HepG2 (cell line): ENCODE measurements around the gene AGMO. TPM values are rescaled to one million over a fixed set of nuclear protein-coding genes. Genes with fewer than 3 reads are reported as not detected.

Experiments used
- ATAC-seq: fragments of 200-7000 bp; cut with Tn5 transposase; 3 replicates; pipeline ENCODE4 v1.9.1; 2020; ENCODE audit warnings: mild to moderate bottlenecking, moderate library complexity
- BruUV-seq: library from RNA; stranded (reverse); fragments of 400-500 nt; replicated peaks from 2 replicates; lab custom pipeline; 2021; lab: Mats Ljungman, UMichigan
- CTCF ChIA-PET: fragments of 300-600 bp; formaldehyde crosslinking; extraction: SDS; loops from one replicate; lab custom pipeline; 2021; ENCODE audit warnings: low total read pairs, inconsistent platforms, low intra/inter-chr PET ratio; lab: Yijun Ruan, JAX
- POLR2A ChIA-PET: fragments of 350-600 bp; sonication (Branson Sonifier 250); formaldehyde crosslinking; loops from one replicate; lab custom pipeline; 2020; ENCODE audit warnings: antibody characterized with exemption, inconsistent platforms; lab: Yijun Ruan, JAX
- DNase-seq: peaks from one replicate; pipeline ENCODE4 v3.0.0-alpha.2; 2015; ENCODE audit warnings: low spot score
- FAIRE-seq: peaks from 3 replicates; lab custom pipeline; 2011; peaks lifted over from hg19 to GRCh38; lab: Jason Lieb, UNC
- H2AFZ ChIP-seq: one replicate; pipeline ENCODE4 v1.6.1; 2011; ENCODE audit warnings: low read length, inconsistent platforms
- H3K27ac ChIP-seq: fragments of 300-600 bp; 3 replicates; pipeline ENCODE4 v1.8.0; 2011; ENCODE audit warnings: mixed run types, mild to moderate bottlenecking, mixed read lengths, low read length, inconsistent platforms; ENCODE audit not compliant: insufficient read depth; ENCODE audit errors: extremely low read length
- H3K27me3 ChIP-seq, 2 experiments: fragments of 200-600 bp in 1 of 2; 2 replicates in 1 of 2; 3 replicates in 1 of 2; pipeline versions ENCODE4 v1.6.0 to v1.8.0; 2011; ENCODE audit warnings: low read length in 2 of 2, mild to moderate bottlenecking in 2 of 2, moderate library complexity in 2 of 2, inconsistent platforms in 1 of 2; ENCODE audit not compliant: insufficient read depth in 2 of 2, control insufficient read depth in 1 of 2
- H3K36me3 ChIP-seq, 2 experiments: fragments of 200-600 bp in 1 of 2; replicated peaks in 1 of 2; 2 replicates in 1 of 2; 3 replicates in 1 of 2; pipeline versions ENCODE4 v1.5.1 to v1.8.0; 2011; ENCODE audit warnings: low read length in 2 of 2, inconsistent platforms in 1 of 2; ENCODE audit not compliant: insufficient read depth in 2 of 2, control insufficient read depth in 1 of 2
- H3K4me1 ChIP-seq: 2 replicates; pipeline ENCODE4 v1.5.1; 2012; ENCODE audit warnings: low read length, inconsistent platforms; ENCODE audit not compliant: insufficient read depth
- H3K4me2 ChIP-seq: 2 replicates; pipeline ENCODE4 v1.6.0; 2011; ENCODE audit warnings: low read depth, low read length, inconsistent platforms
- H3K4me3 ChIP-seq, 3 experiments: fragments of 200-600 bp in 1 of 3; sonication (generic), shearing (Covaris generic) in 1 of 3; replicated peaks in 1 of 3; 2 replicates each; pipeline ENCODE4 v1.5.1; 2011 to 2016; ENCODE audit warnings: low read length in 3 of 3, inconsistent platforms in 2 of 3, low read depth in 2 of 3, mild to moderate bottlenecking in 2 of 3, control low read depth in 1 of 3, mixed read lengths in 1 of 3; ENCODE audit not compliant: insufficient read depth in 1 of 3
- H3K79me2 ChIP-seq: one replicate; pipeline ENCODE4 v1.6.1; 2011; ENCODE audit warnings: low read length, inconsistent platforms; ENCODE audit not compliant: insufficient read depth
- H3K9ac ChIP-seq: 2 replicates; pipeline ENCODE4 v1.6.0; 2011; ENCODE audit warnings: mild to moderate bottlenecking, low read depth, low read length, inconsistent platforms; ENCODE audit not compliant: insufficient read depth
- H3K9me3 ChIP-seq: 2 replicates; pipeline ENCODE4 v1.5.1; 2012; ENCODE audit warnings: mild to moderate bottlenecking, low read length
- H4K20me1 ChIP-seq: 2 replicates; pipeline ENCODE4 v1.6.0; 2011; ENCODE audit warnings: inconsistent platforms, mild to moderate bottlenecking, low read length, moderate library complexity; ENCODE audit not compliant: insufficient read depth
- CEBPB ChIP-seq: IDR thresholded peaks from 2 replicates; pipeline ENCODE4 v1.6.1; 2011; ENCODE audit warnings: low read depth, low read length, improper control_type of control experiment, borderline replicate concordance
- HDAC1 ChIP-seq: sonication (generic); formaldehyde crosslinking; IDR thresholded peaks from 2 replicates; pipeline ENCODE4 v1.5.1; 2020; ENCODE audit warnings: mild to moderate bottlenecking, missing genetic modification reagents
- PAWR ChIP-seq: sonication (generic); formaldehyde crosslinking; IDR thresholded peaks from 2 replicates; pipeline ENCODE4 v1.4.0; 2020; ENCODE audit warnings: missing genetic modification reagents, mild to moderate bottlenecking, borderline replicate concordance
- REL ChIP-seq: sonication (generic); formaldehyde crosslinking; conservative IDR thresholded peaks from 2 replicates; pipeline ENCODE4 v1.8.0; 2022; ENCODE audit warnings: mild to moderate bottlenecking, missing genetic modification reagents, moderate library complexity
- SKI ChIP-seq: fragments of 450-650 bp; IDR thresholded peaks from one replicate; pipeline ENCODE4 v1.6.1; 2018; ENCODE audit warnings: mild to moderate bottlenecking; ENCODE audit not compliant: partially characterized antibody
- XBP1 ChIP-seq: sonication (generic); formaldehyde crosslinking; IDR thresholded peaks from 2 replicates; pipeline ENCODE4 v1.5.0; 2020; ENCODE audit warnings: missing genetic modification reagents
- ZNF253 ChIP-seq: sonication (generic); formaldehyde crosslinking; IDR thresholded peaks from 2 replicates; pipeline ENCODE4 v1.8.0; 2022; ENCODE audit warnings: mild to moderate bottlenecking, missing genetic modification reagents, borderline replicate concordance
- WGBS: methylation state at CpG from one replicate; pipeline ENCODE4 v1.1.6; 2017; ENCODE audit warnings: low lambda C conversion rate; 5-methylcytosine and 5-hydroxymethylcytosine counted together
- in situ Hi-C: cut with HindIII; loops from 2 replicates; pipeline ENCODE4 v1.10.0; 2017; ENCODE audit warnings: low pct_unique_long_range_greater_than_20kb; ENCODE audit not compliant: extremely low pct_ligation_motif_present
- intact Hi-C: fragments of 100-400 bp; cut with micrococcal nuclease; formaldehyde crosslinking; loops from one replicate; pipeline ENCODE4 v1.10.0; 2022; ENCODE audit not compliant: unreplicated experiment
- polyA plus RNA-seq, 8 experiments: library from polyadenylated mRNA; depleted of rRNA in 3 of 8; stranded (reverse) in 7 of 8; unstranded in 1 of 8; fragments of >200 nt; fragmentation: Illumina TruSeq in 4 of 8; extraction: Trizol in 4 of 8; gene quantifications; 2 replicates each; pipeline versions ENCODE4 v1.2.1 to v1.2.3, GENCODE V29; 2011 to 2016; ENCODE audit warnings: low read depth in 4 of 8, missing spikeins in 1 of 8, mixed read lengths in 1 of 8; ENCODE audit not compliant: insufficient read depth in 1 of 8
- total RNA-seq, 5 experiments: library from RNA; depleted of rRNA; stranded (reverse); fragments of >200 nt; fragmentation: Illumina TruSeq; extraction: Trizol; gene quantifications; 2 replicates each; pipeline ENCODE4 v1.2.3, GENCODE V29; 2016; ENCODE audit warnings: low read depth in 1 of 5
- TF ChIP-seq, protein P1 (sequence below): sonication (generic); formaldehyde crosslinking; IDR thresholded peaks from 2 replicates; pipeline ENCODE4 v1.4.0; 2020; ENCODE audit warnings: missing genetic modification reagents, mild to moderate bottlenecking, borderline replicate concordance

Gene AGMO
- total and polyA plus RNA-seq, 2 of the 13 experiments (the other 11 are each of a cell fraction or from before 2014, with no cell fraction given), result 0.22 to 0.50 TPM

- Histone ChIP-seq H3K27ac (no peak overlapping the region), H3K9me3 (peaks cover 33% of the 10 kb centered on the region), H3K4me1 (no peaks in the 10 kb centered on the region), H3K27me3 (no peaks in the 10 kb centered on the region), H4K20me1 (no peaks in the 10 kb centered on the region), H3K4me2 (no peak overlapping the region), H3K79me2 (no peaks in the 10 kb centered on the region), H2AFZ (no peak overlapping the region), H3K36me3 (no peaks in the 10 kb centered on the region), H3K9ac (no peak overlapping the region), H3K4me3 (no peak overlapping the region)
- FAIRE-seq (no peak), ATAC-seq (no peak), DNase-seq (no peak)
- in situ Hi-C loops (no loop called here), intact Hi-C loops (no loop called here)
- 35% methylated on average over 4 of the region's 4 CpGs for WGBS
- CTCF ChIA-PET, result no interaction called here
- TF ChIP-seq SKI (no peak), PAWR (no peak), XBP1 (CRISPR knock-in tag) (no peak), CEBPB (no peak), REL (CRISPR knock-in tag) (no peak), HDAC1 (CRISPR knock-in tag) (no peak), ZNF253 (CRISPR knock-in tag) (no peak)
- TF ChIP-seq, protein P1, sequence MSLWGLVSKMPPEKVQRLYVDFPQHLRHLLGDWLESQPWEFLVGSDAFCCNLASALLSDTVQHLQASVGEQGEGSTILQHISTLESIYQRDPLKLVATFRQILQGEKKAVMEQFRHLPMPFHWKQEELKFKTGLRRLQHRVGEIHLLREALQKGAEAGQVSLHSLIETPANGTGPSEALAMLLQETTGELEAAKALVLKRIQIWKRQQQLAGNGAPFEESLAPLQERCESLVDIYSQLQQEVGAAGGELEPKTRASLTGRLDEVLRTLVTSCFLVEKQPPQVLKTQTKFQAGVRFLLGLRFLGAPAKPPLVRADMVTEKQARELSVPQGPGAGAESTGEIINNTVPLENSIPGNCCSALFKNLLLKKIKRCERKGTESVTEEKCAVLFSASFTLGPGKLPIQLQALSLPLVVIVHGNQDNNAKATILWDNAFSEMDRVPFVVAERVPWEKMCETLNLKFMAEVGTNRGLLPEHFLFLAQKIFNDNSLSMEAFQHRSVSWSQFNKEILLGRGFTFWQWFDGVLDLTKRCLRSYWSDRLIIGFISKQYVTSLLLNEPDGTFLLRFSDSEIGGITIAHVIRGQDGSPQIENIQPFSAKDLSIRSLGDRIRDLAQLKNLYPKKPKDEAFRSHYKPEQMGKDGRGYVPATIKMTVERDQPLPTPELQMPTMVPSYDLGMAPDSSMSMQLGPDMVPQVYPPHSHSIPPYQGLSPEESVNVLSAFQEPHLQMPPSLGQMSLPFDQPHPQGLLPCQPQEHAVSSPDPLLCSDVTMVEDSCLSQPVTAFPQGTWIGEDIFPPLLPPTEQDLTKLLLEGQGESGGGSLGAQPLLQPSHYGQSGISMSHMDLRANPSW (CRISPR knock-in tag), result no peak
- POLR2A ChIA-PET, result no interaction called here
- BruUV-seq, result no TSS peak
Measured at GRCh38 chr7:15556339-15557105, 5.3 kb downstream of the AGMO start.
